Measurements from ENCODE around the gene CETN1.

CETN1 gene

DNA sequence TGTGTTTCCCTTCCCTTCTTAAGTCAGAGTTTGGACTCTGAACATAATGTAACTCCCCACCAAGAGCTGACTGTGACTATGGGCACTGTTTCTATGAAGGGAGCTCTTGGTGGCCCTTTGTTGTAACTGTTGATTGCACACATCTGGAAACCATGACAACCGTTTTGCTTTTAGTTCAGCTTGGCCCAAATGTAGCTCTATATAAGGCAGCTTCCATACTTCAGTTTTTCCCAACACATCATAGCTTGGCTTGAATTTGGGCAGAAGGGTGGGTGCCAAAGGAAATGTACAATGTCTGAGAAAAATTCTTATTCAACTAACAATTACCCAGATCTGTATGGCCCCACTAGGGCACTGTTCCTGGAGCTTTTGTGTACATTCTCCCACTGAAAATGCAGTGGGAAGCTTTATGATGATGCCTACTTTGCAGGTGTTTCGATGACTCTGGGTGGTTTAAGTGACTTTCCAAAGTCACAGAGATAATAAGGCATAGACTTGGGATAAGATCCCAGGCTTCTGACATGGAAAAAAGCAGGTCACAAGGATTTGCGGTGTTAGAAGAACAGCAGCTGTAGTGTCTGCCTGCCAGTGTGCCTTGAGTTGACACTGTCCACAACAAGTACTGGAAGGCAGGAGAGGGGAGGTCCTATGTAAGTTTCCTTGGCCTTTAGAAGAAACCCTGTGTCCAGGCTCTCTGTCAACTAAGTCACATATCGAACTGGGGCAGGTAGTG, 2.4 kb upstream of the CETN1 start:
- no peak overlapping the region for H3K4ac ChIP-seq (ENCODE audit: low read length)
- H3K4me2 ChIP-seq (ENCODE audit: insufficient read depth, low read length, poor library complexity, severe bottlenecking): no peak overlapping the region

GRCh38 chr18:579238-579637, 942 bp upstream of the CETN1 start:
- Histone ChIP-seq H3K4ac (ENCODE audit: low read length) (no peak overlapping the region), H3K4me2 (ENCODE audit: insufficient read depth, low read length, poor library complexity, severe bottlenecking) (no peak overlapping the region), H3K14ac (ENCODE audit: low read length) (no peak overlapping the region), H2AK5ac (ENCODE audit: low read depth, low read length) (no peak overlapping the region), H2BK15ac (ENCODE audit: low read length) (no peak overlapping the region), H3K79me1 (ENCODE audit: low read depth, low read length) (no peaks in the 10 kb centered on the region), H3K36me3 (replicated peaks in 1 of 2; ENCODE audit: control insufficient read depth in 2 of 2, insufficient read depth in 2 of 2, low read length in 2 of 2) (no peaks in the 10 kb centered on the region), H3K18ac (ENCODE audit: low read length) (no peak overlapping the region), H3K23ac (ENCODE audit: low read depth, low read length, poor library complexity) (no peak overlapping the region), H3K4me1 (ENCODE audit: control insufficient read depth in 2 of 2, insufficient read depth in 1 of 2, low read depth in 1 of 2, low read length in 2 of 2) (peaks cover 0 to 5% of the 10 kb centered on the region in 2 donors), H3K9ac (ENCODE audit: low read depth, low read length, poor library complexity) (no peak overlapping the region), H2BK120ac (ENCODE audit: low read depth, low read length) (no peak overlapping the region), H3K4me3 (ENCODE audit: low read length in 2 of 2) (no peak overlapping the region), H3K9me3 (replicated peaks in 1 of 2; ENCODE audit: control insufficient read depth in 2 of 2, insufficient read depth in 1 of 2, low read depth in 1 of 2, low read length in 2 of 2) (no peaks in the 10 kb centered on the region), H2AFZ (ENCODE audit: low read length) (no peak overlapping the region), H3K27me3 (ENCODE audit: control insufficient read depth in 3 of 3, insufficient read depth in 3 of 3, low read depth in 1 of 3, low read length in 3 of 3) (peaks cover 0 to 5% (median 0%) of the 10 kb centered on the region in 3 experiments), H2BK5ac (ENCODE audit: low read length) (no peak overlapping the region), H2BK12ac (ENCODE audit: low read length) (no peak overlapping the region), H4K91ac (ENCODE audit: low read depth, low read length, poor library complexity) (no peak overlapping the region), H4K8ac (ENCODE audit: low read depth, low read length) (no peak overlapping the region), H3K27ac (replicated peaks; ENCODE audit: low read length) (no peak overlapping the region)
- WGBS, 2 donors (ENCODE audit: extremely low coverage in 2 of 2, insufficient read length in 2 of 2, insufficient replicate concordance in 1 of 2): no CpG with 5 or more reads among the region's 1 CpG
- no peak for DNase-seq (ENCODE audit: low spot score)

More for the DNA sequence above, 2.4 kb upstream of the CETN1 start:
- Histone ChIP-seq H2BK12ac (ENCODE audit: low read length) (no peak overlapping the region), H4K8ac (ENCODE audit: low read depth, low read length) (no peak overlapping the region), H3K27me3 (ENCODE audit: control insufficient read depth in 3 of 3, insufficient read depth in 3 of 3, low read depth in 1 of 3, low read length in 3 of 3) (peaks cover 0 to 10% (median 0%) of the 10 kb centered on the region in 3 experiments), H3K14ac (ENCODE audit: low read length) (no peak overlapping the region), H2BK5ac (ENCODE audit: low read length) (no peak overlapping the region), H3K4me1 (ENCODE audit: control insufficient read depth in 2 of 2, insufficient read depth in 1 of 2, low read depth in 1 of 2, low read length in 2 of 2) (peaks cover 0 to 12% of the 10 kb centered on the region in 2 donors), H3K9ac (ENCODE audit: low read depth, low read length, poor library complexity) (no peak overlapping the region), H3K18ac (ENCODE audit: low read length) (no peak overlapping the region), H3K4me3 (ENCODE audit: low read length in 2 of 2) (no peak overlapping the region), H2BK120ac (ENCODE audit: low read depth, low read length) (no peak overlapping the region), H3K27ac (replicated peaks; ENCODE audit: low read length) (no peak overlapping the region), H3K36me3 (replicated peaks in 1 of 2; ENCODE audit: control insufficient read depth in 2 of 2, insufficient read depth in 2 of 2, low read length in 2 of 2) (no peaks in the 10 kb centered on the region), H3K9me3 (replicated peaks in 1 of 2; ENCODE audit: control insufficient read depth in 2 of 2, insufficient read depth in 1 of 2, low read depth in 1 of 2, low read length in 2 of 2) (no peaks in the 10 kb centered on the region), H2AFZ (ENCODE audit: low read length) (no peak overlapping the region), H3K23ac (ENCODE audit: low read depth, low read length, poor library complexity) (no peak overlapping the region), H2BK15ac (ENCODE audit: low read length) (no peak overlapping the region), H2AK5ac (ENCODE audit: low read depth, low read length) (no peak overlapping the region), H4K91ac (ENCODE audit: low read depth, low read length, poor library complexity) (no peak overlapping the region), H3K79me1 (ENCODE audit: low read depth, low read length) (no peaks in the 10 kb centered on the region)
- WGBS, 2 donors (ENCODE audit: extremely low coverage in 2 of 2, insufficient read length in 2 of 2, insufficient replicate concordance in 1 of 2): no CpG with 5 or more reads among the region's 4 CpGs
- no peak for DNase-seq (ENCODE audit: low spot score)

GRCh38 chr18:581096-581495, 916 bp downstream of the CETN1 start:
- H3K4ac ChIP-seq (ENCODE audit: low read length): no peak overlapping the region
- no CpG with 5 or more reads among the region's 3 CpGs for WGBS, 2 donors (ENCODE audit: extremely low coverage in 2 of 2, insufficient read length in 2 of 2, insufficient replicate concordance in 1 of 2)
- no peak overlapping the region for H2BK5ac ChIP-seq (ENCODE audit: low read length)
- no peak overlapping the region for H3K4me3 ChIP-seq (ENCODE audit: low read length in 2 of 2)
- no peaks in the 10 kb centered on the region for H3K36me3 ChIP-seq (replicated peaks in 1 of 2; ENCODE audit: control insufficient read depth in 2 of 2, insufficient read depth in 2 of 2, low read length in 2 of 2)
- no peak overlapping the region for H3K9ac ChIP-seq (ENCODE audit: low read depth, low read length, poor library complexity)
- H4K8ac ChIP-seq (ENCODE audit: low read depth, low read length): no peak overlapping the region
- no peaks in the 10 kb centered on the region for H3K27me3 ChIP-seq (ENCODE audit: control insufficient read depth in 3 of 3, insufficient read depth in 3 of 3, low read depth in 1 of 3, low read length in 3 of 3)
- no peak overlapping the region for H2AFZ ChIP-seq (ENCODE audit: low read length)
- no peak overlapping the region for H2AK5ac ChIP-seq (ENCODE audit: low read depth, low read length)
- H3K18ac ChIP-seq (ENCODE audit: low read length): no peak overlapping the region
- H3K23ac ChIP-seq (ENCODE audit: low read depth, low read length, poor library complexity): no peak overlapping the region
- H3K79me1 ChIP-seq (ENCODE audit: low read depth, low read length): no peaks in the 10 kb centered on the region
- no peaks in the 10 kb centered on the region for H3K4me1 ChIP-seq (ENCODE audit: control insufficient read depth in 2 of 2, insufficient read depth in 1 of 2, low read depth in 1 of 2, low read length in 2 of 2)
- H2BK120ac ChIP-seq (ENCODE audit: low read depth, low read length): no peak overlapping the region
- H3K4me2 ChIP-seq (ENCODE audit: insufficient read depth, low read length, poor library complexity, severe bottlenecking): no peak overlapping the region
- H2BK15ac ChIP-seq (ENCODE audit: low read length): no peak overlapping the region
- H3K27ac ChIP-seq (replicated peaks; ENCODE audit: low read length): no peak overlapping the region
- no peak overlapping the region for H2BK12ac ChIP-seq (ENCODE audit: low read length)
- H3K9me3 ChIP-seq (replicated peaks in 1 of 2; ENCODE audit: control insufficient read depth in 2 of 2, insufficient read depth in 1 of 2, low read depth in 1 of 2, low read length in 2 of 2): no peaks in the 10 kb centered on the region
- H3K14ac ChIP-seq (ENCODE audit: low read length): no peak overlapping the region
- DNase-seq (ENCODE audit: low spot score): no peak
- H4K91ac ChIP-seq (ENCODE audit: low read depth, low read length, poor library complexity): no peak overlapping the region

DNA sequence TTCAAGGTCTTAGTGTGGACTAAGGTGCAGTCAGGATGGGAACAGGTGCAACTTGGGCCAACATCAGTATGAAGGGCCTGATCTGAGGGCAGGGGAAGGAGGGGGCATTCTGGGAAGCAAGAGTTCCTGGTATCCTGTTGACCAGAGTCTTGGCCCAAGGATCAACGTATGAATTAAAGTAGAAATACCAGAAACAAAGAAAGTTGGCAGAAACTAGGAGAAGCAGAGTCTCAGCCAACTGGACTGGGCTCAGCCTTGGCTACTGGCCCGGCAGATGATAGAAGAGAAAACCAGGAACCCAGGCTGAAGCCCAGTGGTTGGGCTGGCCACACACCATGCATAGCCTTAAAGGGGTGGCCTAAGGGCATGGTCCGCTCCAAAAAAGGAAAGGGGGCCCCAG, 2.3 kb downstream of the CETN1 start:
- Histone ChIP-seq H3K4me3 (ENCODE audit: low read length in 2 of 2) (no peak overlapping the region), H2AFZ (ENCODE audit: low read length) (no peak overlapping the region), H3K27me3 (ENCODE audit: control insufficient read depth in 3 of 3, insufficient read depth in 3 of 3, low read depth in 1 of 3, low read length in 3 of 3) (no peaks in the 10 kb centered on the region), H3K23ac (ENCODE audit: low read depth, low read length, poor library complexity) (no peak overlapping the region), H3K27ac (replicated peaks; ENCODE audit: low read length) (no peak overlapping the region), H3K18ac (ENCODE audit: low read length) (peak overlapping the region; percentile 44), H3K9ac (ENCODE audit: low read depth, low read length, poor library complexity) (no peak overlapping the region), H2BK15ac (ENCODE audit: low read length) (no peak overlapping the region), H3K4me2 (ENCODE audit: insufficient read depth, low read length, poor library complexity, severe bottlenecking) (no peak overlapping the region), H4K8ac (ENCODE audit: low read depth, low read length) (no peak overlapping the region), H3K9me3 (replicated peaks in 1 of 2; ENCODE audit: control insufficient read depth in 2 of 2, insufficient read depth in 1 of 2, low read depth in 1 of 2, low read length in 2 of 2) (no peaks in the 10 kb centered on the region), H4K91ac (ENCODE audit: low read depth, low read length, poor library complexity) (no peak overlapping the region), H3K79me1 (ENCODE audit: low read depth, low read length) (no peaks in the 10 kb centered on the region), H2BK12ac (ENCODE audit: low read length) (no peak overlapping the region), H2BK120ac (ENCODE audit: low read depth, low read length) (no peak overlapping the region), H3K4me1 (ENCODE audit: control insufficient read depth in 2 of 2, insufficient read depth in 1 of 2, low read depth in 1 of 2, low read length in 2 of 2) (no peaks in the 10 kb centered on the region), H2AK5ac (ENCODE audit: low read depth, low read length) (peak overlapping the region; percentile 61), H3K36me3 (replicated peaks in 1 of 2; ENCODE audit: control insufficient read depth in 2 of 2, insufficient read depth in 2 of 2, low read length in 2 of 2) (no peaks in the 10 kb centered on the region), H3K14ac (ENCODE audit: low read length) (no peak overlapping the region), H2BK5ac (ENCODE audit: low read length) (no peak overlapping the region), H3K4ac (ENCODE audit: low read length) (no peak overlapping the region)
- no peak for DNase-seq (ENCODE audit: low spot score)
- no CpG with 5 or more reads among the region's 3 CpGs for WGBS, 2 donors (ENCODE audit: extremely low coverage in 2 of 2, insufficient read length in 2 of 2, insufficient replicate concordance in 1 of 2)
